PC-3 (cell line): ENCODE data around the gene STK24.

Source experiments
- CTCF ChIP-seq: fragments of 300-600 bp; sonication (generic); conservative IDR thresholded peaks from 2 replicates; pipeline ENCODE4 v1.5.1; 2017; ENCODE audit warnings: antibody characterized with exemption, low read depth, mild to moderate bottlenecking, low read length
- EZH2 ChIP-seq: fragments of 300-600 bp; sonication (generic); IDR thresholded peaks from one replicate; pipeline ENCODE4 v1.6.1; 2017; ENCODE audit warnings: antibody characterized with exemption, mild to moderate bottlenecking, low read length; ENCODE audit not compliant: unreplicated experiment

- TF ChIP-seq CTCF (no peak), EZH2 (no peak)
Measured at GRCh38 chr13:98429081-98429480, 147.8 kb downstream of the STK24 start.
